COLO829 (cell line): Measurements from ENCODE around the gene MYH10.
"Not testable (repeated sequence)": the region's sequence is repeated elsewhere in the genome, so short reads cannot be mapped to it uniquely, and the experiment has no call there.

Source experiments
- DNase-seq: peaks from one replicate; pipeline ENCODE4 v3.0.0; 2012; ENCODE audit warnings: low spot score

The MYH10 gene

GRCh38 chr17:8556074-8556473, 74.5 kb downstream of the MYH10 start:
- no peak for DNase-seq

- no peak for DNase-seq
Measured at GRCh38 chr17:8555062-8555461, 75.5 kb downstream of the MYH10 start.

DNA sequence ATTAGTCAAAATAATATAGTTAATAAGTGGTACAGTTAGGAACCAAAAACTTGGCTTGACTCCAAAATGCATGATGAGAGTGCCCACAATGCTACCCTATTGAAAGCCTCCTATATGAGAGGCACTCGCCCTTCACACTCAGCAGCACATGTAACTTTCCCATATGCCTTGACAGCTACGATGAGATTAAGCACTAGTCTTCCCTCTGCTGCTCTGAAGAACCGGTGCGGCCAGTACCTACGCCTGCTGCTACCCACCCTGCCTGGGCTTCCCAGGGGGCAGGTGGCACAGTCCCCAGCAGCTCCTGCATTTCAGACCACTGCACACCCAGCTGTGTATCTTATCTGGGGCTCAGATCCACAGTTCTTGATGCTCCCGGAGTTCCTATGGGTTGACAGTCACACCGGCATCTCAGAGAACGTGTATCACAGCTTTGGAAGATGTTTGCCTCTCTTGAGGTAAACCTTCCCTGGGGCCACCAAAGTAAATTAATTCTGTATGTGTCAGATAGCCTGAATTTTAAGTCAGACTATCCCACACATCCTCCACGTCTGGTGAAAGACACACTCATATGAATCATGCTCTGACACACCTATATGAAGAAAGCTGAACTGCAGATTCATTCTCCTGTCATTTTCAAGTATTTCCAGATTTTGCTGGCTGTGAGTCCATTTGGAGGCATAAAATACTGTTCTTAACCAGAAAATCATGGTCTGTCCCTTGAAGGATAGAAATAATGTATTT, 77.8 kb downstream of the MYH10 start:
- DNase-seq = no peak

- DNase-seq = no peak
Measured at GRCh38 chr17:8542599-8543502, 87.7 kb downstream of the MYH10 start.

GRCh38 chr17:8539976-8540375, 90.5 kb downstream of the MYH10 start:
- not testable (repeated sequence) for DNase-seq

DNA sequence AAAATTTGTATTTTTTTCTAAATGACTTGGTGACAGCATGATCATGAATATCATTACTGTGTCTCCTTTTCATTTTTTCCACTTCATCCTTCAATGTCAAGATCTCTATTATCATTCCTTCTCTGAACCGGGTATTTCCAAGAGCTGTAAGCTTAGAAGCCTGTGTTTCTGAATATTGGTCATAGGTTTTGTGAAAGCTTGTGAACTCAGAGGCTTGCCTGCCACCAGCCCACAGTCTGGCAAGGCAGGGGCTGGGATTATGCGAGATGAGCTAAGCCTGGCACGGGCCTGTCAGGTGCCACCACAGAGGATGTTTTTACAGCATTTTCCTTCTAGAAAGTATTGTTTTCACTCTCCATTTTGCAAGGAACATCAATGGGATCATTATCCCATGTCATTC, 92.8 kb downstream of the MYH10 start:
- no peak for DNase-seq

- DNase-seq = no peak
Measured at GRCh38 chr17:8534498-8535188, 95.9 kb downstream of the MYH10 start.

- DNase-seq = no peak
Measured at GRCh38 chr17:8532021-8532420, 98.5 kb downstream of the MYH10 start.

GRCh38 chr17:8522577-8522976, 107.9 kb downstream of the MYH10 start:
- no peak for DNase-seq

- no peak for DNase-seq
Measured at GRCh38 chr17:8520981-8521380, 109.5 kb downstream of the MYH10 start.

DNA sequence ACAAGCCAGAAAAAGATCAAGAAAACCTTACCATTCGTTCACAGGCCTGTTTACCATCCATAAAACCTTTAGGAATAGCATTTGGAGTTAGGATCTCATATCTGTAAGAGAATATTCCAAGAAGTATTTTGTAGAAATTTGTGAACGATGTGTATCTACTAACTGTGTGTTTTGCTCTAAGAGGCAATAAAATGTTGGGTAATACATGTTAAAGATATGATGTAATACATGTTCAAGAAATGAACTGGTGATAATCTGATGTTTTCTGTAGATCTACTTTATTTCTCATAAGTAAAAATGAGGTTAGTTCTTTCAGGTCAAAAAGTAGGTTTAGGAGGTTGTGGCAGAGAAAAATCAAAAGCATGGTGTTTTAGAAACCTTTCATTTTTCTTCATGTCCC, 111.7 kb downstream of the MYH10 start:
- DNase-seq = no peak

GRCh38 chr17:8518326-8518725, 112.2 kb downstream of the MYH10 start:
- no peak for DNase-seq

GRCh38 chr17:8514801-8515200, 115.7 kb downstream of the MYH10 start:
- DNase-seq = no peak

DNA sequence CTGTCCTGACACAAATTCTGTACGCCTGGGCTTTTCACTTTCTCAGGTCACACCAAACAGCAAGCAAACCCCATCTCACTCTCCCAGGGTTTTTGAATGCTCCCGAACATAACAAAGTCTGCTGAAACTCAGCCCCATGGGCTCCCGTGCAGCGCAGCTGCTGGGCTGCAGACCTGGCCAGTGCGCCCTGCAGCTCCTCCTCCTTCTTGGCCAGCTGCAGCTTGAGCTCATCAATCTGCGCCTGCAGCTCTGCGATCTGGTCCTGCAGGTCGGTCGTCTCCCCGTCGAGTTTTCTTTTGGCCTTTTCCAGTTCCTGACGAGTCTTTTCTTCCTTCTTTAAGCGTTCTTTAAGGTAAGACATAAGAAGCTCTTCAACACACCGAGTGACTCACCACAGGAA, 124.4 kb downstream of the MYH10 start:
- DNase-seq = no peak

GRCh38 chr17:8504460-8505207, 125.9 kb downstream of the MYH10 start:
- DNase-seq = no peak

DNA sequence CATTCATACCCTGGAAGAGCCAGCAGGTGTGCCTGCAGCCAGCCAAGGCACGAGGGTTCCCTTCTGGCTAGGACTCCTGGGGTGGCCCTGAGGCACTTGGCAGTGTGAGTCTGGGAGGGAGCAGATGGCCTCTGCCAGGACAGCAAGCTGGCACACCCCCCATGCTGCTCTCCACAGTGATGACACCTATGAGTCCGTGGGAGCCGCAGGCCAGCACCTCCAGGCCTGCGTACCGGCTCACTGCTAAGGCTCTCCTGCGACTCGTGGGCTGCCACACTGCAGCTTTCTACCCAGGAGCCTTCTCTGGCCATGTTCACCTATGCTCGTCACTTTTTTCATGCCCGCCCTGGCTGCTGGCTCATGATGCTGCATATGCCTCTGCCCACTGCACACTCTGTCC, 126.7 kb downstream of the MYH10 start:
- no peak for DNase-seq

DNA sequence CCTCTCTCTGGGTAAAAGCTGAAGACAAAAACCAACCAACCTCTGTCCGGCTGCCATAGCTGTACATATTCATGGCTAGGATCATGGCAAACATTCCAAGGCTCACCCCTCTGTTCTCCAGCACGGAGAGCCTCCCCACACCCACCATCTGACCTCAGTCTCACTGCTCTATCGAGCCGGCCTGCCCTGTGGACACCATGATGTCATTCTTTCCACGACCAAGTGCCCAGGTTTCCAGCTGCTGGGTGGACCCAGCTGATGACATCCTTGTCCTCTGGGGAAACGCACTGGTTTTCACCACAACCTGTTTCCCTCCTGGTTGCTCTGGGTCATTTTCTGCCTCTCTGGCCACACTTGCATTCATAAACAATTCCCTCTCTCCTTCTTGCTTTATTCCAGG, 127.2 kb downstream of the MYH10 start:
- DNase-seq = no peak

GRCh38 chr17:8502126-8502525, 128.4 kb downstream of the MYH10 start:
- DNase-seq = no peak

GRCh38 chr17:8500609-8501008, 129.9 kb downstream of the MYH10 start:
- DNase-seq = no peak

GRCh38 chr17:8499614-8500013, 130.9 kb downstream of the MYH10 start:
- no peak for DNase-seq

GRCh38 chr17:8499171-8499570, 131.4 kb downstream of the MYH10 start:
- no peak for DNase-seq

DNA sequence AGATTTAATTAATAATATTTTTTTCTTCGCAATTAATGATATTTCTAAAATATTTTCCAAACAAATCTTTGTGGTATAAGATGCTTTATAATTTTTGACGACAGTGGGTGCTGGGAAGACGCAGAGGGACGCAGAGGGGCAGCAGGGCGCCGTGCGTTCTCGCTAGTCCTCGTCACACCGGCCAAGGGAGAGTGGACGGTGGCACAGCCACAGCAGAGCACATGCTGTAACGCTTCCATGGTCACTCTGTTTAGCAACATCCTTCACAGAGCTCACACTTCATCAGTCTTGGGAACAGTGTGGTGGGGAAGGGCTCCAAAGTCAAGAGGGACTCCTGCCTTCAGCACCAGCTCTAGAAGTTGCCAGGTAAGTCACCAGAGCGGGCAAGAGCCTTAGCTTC, 134.4 kb downstream of the MYH10 start:
- DNase-seq = no peak
